Thoracic aorta (tissue), 2 donors: ENCODE data around the gene TARP.

Source experiments
- ATAC-seq: fragments of 150-250 bp; one replicate; pipeline ENCODE4 v1.8.0; 2017; ENCODE audit warnings: low read depth; ENCODE audit not compliant: insufficient number of reproducible peaks, low FRiP score
- DNase-seq: peaks from one replicate; pipeline ENCODE4 v3.0.0-alpha.2; 2020; ENCODE audit warnings: low spot score
- H3K27ac ChIP-seq, 2 donors: fragments of 200-600 bp; sonication (generic); 1 replicate in 1 of 2; 2 replicates in 1 of 2; pipeline ENCODE4 v1.5.1; 2016; ENCODE audit warnings: mild to moderate bottlenecking in 2 of 2, moderate library complexity in 2 of 2
- H3K27me3 ChIP-seq: fragments of 200-600 bp; sonication (generic); replicated peaks from 2 replicates; pipeline ENCODE4 v1.6.0; 2016; ENCODE audit warnings: mild to moderate bottlenecking; ENCODE audit not compliant: insufficient read depth
- H3K36me3 ChIP-seq: fragments of 200-600 bp; sonication (generic); one replicate; pipeline ENCODE4 v1.5.1; 2016
- H3K4me1 ChIP-seq, 2 donors: fragments of 200-600 bp; sonication (generic); 1 replicate in 1 of 2; 2 replicates in 1 of 2; pipeline versions ENCODE4 v1.5.1 to v1.6.0; 2016; ENCODE audit warnings: low read depth in 2 of 2, mild to moderate bottlenecking in 1 of 2; ENCODE audit not compliant: control insufficient read depth in 1 of 2
- H3K4me3 ChIP-seq: fragments of 200-600 bp; sonication (generic); 2 replicates; pipeline ENCODE4 v1.5.1; 2016; ENCODE audit warnings: mild to moderate bottlenecking
- H3K9me3 ChIP-seq: fragments of 200-600 bp; sonication (generic); 2 replicates; pipeline ENCODE4 v1.5.1; 2016
- TF ChIP-seq, protein P1 (sequence below): fragments of 200-600 bp; sonication (generic); IDR thresholded peaks from one replicate; pipeline ENCODE4 v1.5.1; 2019; ENCODE audit warnings: antibody characterized with exemption

TARP gene

DNA sequence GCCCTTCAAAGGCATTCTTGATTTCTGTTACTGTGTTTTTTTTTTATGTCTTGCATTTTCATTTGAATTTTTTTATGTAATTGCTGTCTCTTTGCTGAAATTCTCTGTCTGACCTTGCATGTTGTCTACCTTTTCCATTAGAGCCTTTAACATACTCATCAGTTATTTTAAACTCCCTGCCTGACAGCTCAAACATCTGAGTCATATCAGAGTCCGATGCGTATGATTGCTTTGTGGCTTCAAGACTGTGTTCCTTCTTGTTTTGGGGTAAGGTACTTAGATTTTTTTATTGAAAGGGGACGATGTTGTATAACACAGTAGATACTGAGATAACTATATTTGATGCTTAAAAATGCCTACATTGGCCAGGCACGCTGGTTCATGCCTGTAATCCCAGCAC, 9.7 kb upstream of the TARP start:
- TF ChIP-seq, protein P1, sequence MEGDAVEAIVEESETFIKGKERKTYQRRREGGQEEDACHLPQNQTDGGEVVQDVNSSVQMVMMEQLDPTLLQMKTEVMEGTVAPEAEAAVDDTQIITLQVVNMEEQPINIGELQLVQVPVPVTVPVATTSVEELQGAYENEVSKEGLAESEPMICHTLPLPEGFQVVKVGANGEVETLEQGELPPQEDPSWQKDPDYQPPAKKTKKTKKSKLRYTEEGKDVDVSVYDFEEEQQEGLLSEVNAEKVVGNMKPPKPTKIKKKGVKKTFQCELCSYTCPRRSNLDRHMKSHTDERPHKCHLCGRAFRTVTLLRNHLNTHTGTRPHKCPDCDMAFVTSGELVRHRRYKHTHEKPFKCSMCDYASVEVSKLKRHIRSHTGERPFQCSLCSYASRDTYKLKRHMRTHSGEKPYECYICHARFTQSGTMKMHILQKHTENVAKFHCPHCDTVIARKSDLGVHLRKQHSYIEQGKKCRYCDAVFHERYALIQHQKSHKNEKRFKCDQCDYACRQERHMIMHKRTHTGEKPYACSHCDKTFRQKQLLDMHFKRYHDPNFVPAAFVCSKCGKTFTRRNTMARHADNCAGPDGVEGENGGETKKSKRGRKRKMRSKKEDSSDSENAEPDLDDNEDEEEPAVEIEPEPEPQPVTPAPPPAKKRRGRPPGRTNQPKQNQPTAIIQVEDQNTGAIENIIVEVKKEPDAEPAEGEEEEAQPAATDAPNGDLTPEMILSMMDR: no peak
- no peaks in the 10 kb centered on the region for H3K9me3 ChIP-seq
- no peak for DNase-seq
- H3K36me3 ChIP-seq: no peaks in the 10 kb centered on the region
- no peaks in the 10 kb centered on the region for H3K4me1 ChIP-seq
- H3K27ac ChIP-seq: no peak overlapping the region
- H3K4me3 ChIP-seq: no peak overlapping the region
- no peaks in the 10 kb centered on the region for H3K27me3 ChIP-seq
- no peak for ATAC-seq

GRCh38 chr7:38282081-38282480, 8.6 kb upstream of the TARP start:
- no peaks in the 10 kb centered on the region for H3K9me3 ChIP-seq
- no peak overlapping the region for H3K4me3 ChIP-seq
- TF ChIP-seq, protein P1: no peak
- no peak for ATAC-seq
- H3K36me3 ChIP-seq: no peaks in the 10 kb centered on the region
- no peak for DNase-seq
- H3K27ac ChIP-seq: no peak overlapping the region
- H3K4me1 ChIP-seq: no peaks in the 10 kb centered on the region
- H3K27me3 ChIP-seq: no peaks in the 10 kb centered on the region

GRCh38 chr7:38281266-38281665, 7.8 kb upstream of the TARP start:
- no peak for ATAC-seq
- Histone ChIP-seq H3K4me3 (no peak overlapping the region), H3K9me3 (no peaks in the 10 kb centered on the region), H3K27me3 (no peaks in the 10 kb centered on the region), H3K36me3 (no peaks in the 10 kb centered on the region), H3K27ac (no peak overlapping the region), H3K4me1 (no peaks in the 10 kb centered on the region)
- DNase-seq: no peak
- TF ChIP-seq, protein P1: no peak

DNA sequence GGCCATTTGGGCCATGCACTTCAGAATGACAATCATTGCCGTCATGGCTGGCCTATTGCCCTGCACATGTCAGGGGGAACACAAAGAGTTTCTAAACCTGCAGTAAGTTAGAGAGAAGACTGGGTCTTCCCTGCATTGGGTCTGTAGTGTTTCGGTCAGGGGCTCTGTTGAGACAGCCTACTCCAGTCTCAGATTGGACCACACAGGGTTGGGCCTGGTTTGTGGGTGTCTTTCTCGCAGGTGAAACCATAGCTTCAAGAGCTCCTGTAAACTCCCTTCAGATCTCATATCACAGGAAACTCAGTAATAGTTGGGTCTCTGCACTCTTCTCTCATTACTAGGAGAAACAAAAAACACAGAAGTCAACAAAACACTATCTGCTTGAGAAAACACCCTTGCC, 7.3 kb upstream of the TARP start:
- TF ChIP-seq, protein P1: no peak
- H3K36me3 ChIP-seq: no peaks in the 10 kb centered on the region
- no peaks in the 10 kb centered on the region for H3K9me3 ChIP-seq
- no peaks in the 10 kb centered on the region for H3K27me3 ChIP-seq
- DNase-seq (no peak), ATAC-seq (no peak)
- H3K4me1 ChIP-seq: no peaks in the 10 kb centered on the region
- no peak overlapping the region for H3K27ac ChIP-seq
- no peak overlapping the region for H3K4me3 ChIP-seq

GRCh38 chr7:38280000-38280399, 6.6 kb upstream of the TARP start:
- TF ChIP-seq, protein P1: no peak
- Histone ChIP-seq H3K9me3 (no peaks in the 10 kb centered on the region), H3K36me3 (no peaks in the 10 kb centered on the region), H3K27ac (no peak overlapping the region), H3K4me3 (no peak overlapping the region), H3K4me1 (no peaks in the 10 kb centered on the region), H3K27me3 (no peaks in the 10 kb centered on the region)
- DNase-seq (no peak), ATAC-seq (no peak)
